ENCODE data around the gene POU3F2.

The POU3F2 gene

GRCh38 chr6:98824902-98825599 is 9.3 kb upstream of the POU3F2 start:
- TF ChIP-seq ZFX (IDR thresholded peaks at IDR 0.05; ENCODE audit: borderline replicate concordance), result no peak
- no peak for TF ChIP-seq CTCF (IDR thresholded peaks at IDR 0.05)
- no peak overlapping the region for H3K27ac ChIP-seq

- no peak overlapping the region for H3K27ac ChIP-seq
- no peak for TF ChIP-seq ZFX (IDR thresholded peaks at IDR 0.05; ENCODE audit: borderline replicate concordance)
- TF ChIP-seq CTCF (IDR thresholded peaks at IDR 0.05), result no peak
Observed at GRCh38 chr6:98825600-98826230, 8.7 kb upstream of the POU3F2 start.

GRCh38 chr6:98827295-98828159 is 6.8 kb upstream of the POU3F2 start:
- no peak overlapping the region for H3K27ac ChIP-seq
- TF ChIP-seq CTCF (IDR thresholded peaks at IDR 0.05), result no peak
- TF ChIP-seq ZFX (IDR thresholded peaks at IDR 0.05; ENCODE audit: borderline replicate concordance), result no peak

- no peak overlapping the region for H3K27ac ChIP-seq
- no peak for TF ChIP-seq CTCF (IDR thresholded peaks at IDR 0.05)
Observed at GRCh38 chr6:98828211-98828788, 6.1 kb upstream of the POU3F2 start.

- no peak overlapping the region for H3K27ac ChIP-seq
- no peak for TF ChIP-seq CTCF (IDR thresholded peaks at IDR 0.05)
- no peak for TF ChIP-seq ZFX (IDR thresholded peaks at IDR 0.05; ENCODE audit: borderline replicate concordance)
Observed at GRCh38 chr6:98828941-98829411, 5.4 kb upstream of the POU3F2 start.

GRCh38 chr6:98830146-98830545 is 4.2 kb upstream of the POU3F2 start:
- TF ChIP-seq CTCF (IDR thresholded peaks at IDR 0.05), result no peak
- no peak for TF ChIP-seq ZFX (IDR thresholded peaks at IDR 0.05; ENCODE audit: borderline replicate concordance)
- H3K27ac ChIP-seq, result no peak overlapping the region

All from 22Rv1 (cell line).